HCT116 (cell line): ENCODE measurements around the gene DENND4B. TPM values are rescaled to one million over a fixed set of nuclear protein-coding genes. Genes with fewer than 3 reads are reported as not detected.

Experiments
- ATAC-seq: fragments of 200-7000 bp; cut with Tn5 transposase; 2 replicates; pipeline ENCODE4 v1.9.1; 2020; ENCODE audit warnings: mild to moderate bottlenecking, moderate library complexity
- BruUV-seq: library from RNA; stranded (reverse); fragments of 400-500 nt; replicated peaks from 2 replicates; lab custom pipeline; 2021; lab: Mats Ljungman, UMichigan
- CTCF ChIA-PET: fragments of 300-600 bp; sonication (Branson Sonifier 250); formaldehyde crosslinking; loops from one replicate; lab custom pipeline; 2021; ENCODE audit warnings: antibody characterized with exemption; lab: Charles Lee
- POLR2A ChIA-PET: fragments of 300-600, 350-600 bp; sonication (Branson Sonifier 250); formaldehyde crosslinking; loops from one replicate; lab custom pipeline; 2021; ENCODE audit warnings: antibody characterized with exemption; lab: Charles Lee
- RAD21 ChIA-PET, 2 experiments: fragments of 300-600 bp; sonication (Branson Sonifier 250); formaldehyde crosslinking; loops; one replicate each; lab custom pipeline; 2023; ENCODE audit warnings: low total read pairs in 2 of 2; ENCODE audit not compliant: uncharacterized antibody in 2 of 2, unreplicated experiment in 2 of 2, low non-redundant PET in 1 of 2; lab: Charles Lee
- DNase-seq: peaks from one replicate; pipeline ENCODE4 v3.0.0-alpha.2; 2010; ENCODE audit warnings: low read depth, low spot score
- H2AFZ ChIP-seq: fragments of 200-600 bp; shearing (Covaris generic), sonication (generic); 2 replicates; pipeline ENCODE4 v1.6.1; 2017; ENCODE audit warnings: low read depth, mixed run types, mixed read lengths, antibody characterized with exemption, low read length; ENCODE audit not compliant: poor library complexity, severe bottlenecking
- H3K27ac ChIP-seq: 2 replicates; pipeline ENCODE4 v1.5.1; 2012; ENCODE audit warnings: low read depth, low read length
- H3K27me3 ChIP-seq: fragments of 200-600 bp; sonication (generic); 2 replicates; pipeline ENCODE4 v1.6.1; 2016; ENCODE audit warnings: mixed run types, low read length, mixed read lengths; ENCODE audit not compliant: insufficient read depth
- H3K36me3 ChIP-seq, 2 experiments: fragments of 200-500 bp in 1 of 2; fragments of 200-600 bp in 1 of 2; sonication (Bioruptor generic) in 1 of 2; sonication (generic) in 1 of 2; 2 replicates each; pipeline versions ENCODE4 v1.5.1 to v1.6.1; 2014 to 2016; ENCODE audit warnings: low read length in 2 of 2, inconsistent platforms in 1 of 2, mixed read lengths in 1 of 2, mixed run types in 1 of 2; ENCODE audit not compliant: insufficient read depth in 2 of 2, control insufficient read depth in 1 of 2
- H3K4me1 ChIP-seq, 2 experiments: fragments of 200-600 bp in 1 of 2; sonication (generic) in 1 of 2; 2 replicates each; pipeline versions ENCODE4 v1.5.1 to v1.6.1; 2012 to 2017; ENCODE audit warnings: low read length in 2 of 2, inconsistent platforms in 1 of 2, mild to moderate bottlenecking in 1 of 2, mixed read lengths in 1 of 2, mixed run types in 1 of 2, moderate library complexity in 1 of 2; ENCODE audit not compliant: insufficient read depth in 2 of 2, control insufficient read depth in 1 of 2
- H3K4me2 ChIP-seq: fragments of 200-600 bp; sonication (generic); 2 replicates; pipeline ENCODE4 v1.6.1; 2017; ENCODE audit warnings: mixed run types, low read length, mixed read lengths
- H3K4me3 ChIP-seq, 2 experiments: fragments of 200-600 bp in 1 of 2; sonication (generic) in 1 of 2; replicated peaks in 1 of 2; 2 replicates each; pipeline ENCODE4 v1.5.1; 2011 to 2016; ENCODE audit warnings: low read length in 2 of 2, control low read depth in 1 of 2, low read depth in 1 of 2, mild to moderate bottlenecking in 1 of 2, mixed read lengths in 1 of 2, mixed run types in 1 of 2
- H3K79me2 ChIP-seq: fragments of 200-600 bp; sonication (generic); 2 replicates; pipeline ENCODE4 v1.6.1; 2017; ENCODE audit warnings: mild to moderate bottlenecking, mixed run types, low read length, moderate library complexity, mixed read lengths; ENCODE audit not compliant: insufficient read depth
- H3K9ac ChIP-seq: fragments of 200-600 bp; sonication (generic); 2 replicates; pipeline ENCODE4 v1.6.1; 2016; ENCODE audit warnings: low read length, mixed read lengths
- H3K9me2 ChIP-seq: fragments of 200-600 bp; sonication (generic), shearing (Covaris generic); 2 replicates; pipeline ENCODE4 v1.6.1; 2017; ENCODE audit warnings: mixed run types, mild to moderate bottlenecking, moderate library complexity; ENCODE audit not compliant: insufficient read depth
- H3K9me3 ChIP-seq, 2 experiments: fragments of 200-500 bp in 1 of 2; fragments of 200-600 bp in 1 of 2; sonication (Bioruptor generic) in 1 of 2; sonication (generic) in 1 of 2; 2 replicates each; pipeline ENCODE4 v1.6.1; 2014 to 2017; ENCODE audit warnings: low read length in 2 of 2, mixed read lengths in 2 of 2, inconsistent platforms in 1 of 2, low read depth in 1 of 2, mild to moderate bottlenecking in 1 of 2, mixed run types in 1 of 2, moderate library complexity in 1 of 2; ENCODE audit not compliant: control insufficient read depth in 1 of 2, insufficient read depth in 1 of 2
- H4K20me1 ChIP-seq: fragments of 200-600 bp; sonication (generic), shearing (Covaris generic); 2 replicates; pipeline ENCODE4 v1.6.1; 2017; ENCODE audit warnings: mixed run types, mild to moderate bottlenecking, moderate library complexity; ENCODE audit not compliant: insufficient read depth
- JUND ChIP-seq: IDR thresholded peaks from 2 replicates; pipeline ENCODE4 v1.6.1; 2012
- POLR2AphosphoS5 ChIP-seq: IDR thresholded peaks from 2 replicates; pipeline ENCODE4 v1.6.1; 2011; ENCODE audit warnings: mild to moderate bottlenecking, low read depth, low read length, moderate library complexity
- REST ChIP-seq: IDR thresholded peaks from 2 replicates; pipeline ENCODE4 v1.6.1; 2012; ENCODE audit warnings: low read depth
- ZBTB33 ChIP-seq: IDR thresholded peaks from 2 replicates; pipeline ENCODE4 v1.6.1; 2011; ENCODE audit warnings: mild to moderate bottlenecking, low read length, moderate library complexity; ENCODE audit not compliant: insufficient replicate concordance; ENCODE audit errors: extremely low read depth
- ZFX ChIP-seq: fragments of 450-650 bp; IDR thresholded peaks from 2 replicates; pipeline ENCODE4 v1.6.1; 2017
- intact Hi-C: fragments of 100-400 bp; cut with micrococcal nuclease; formaldehyde crosslinking; loops from 2 replicates; pipeline ENCODE4 v1.10.0; 2022
- total RNA-seq: library from RNA; stranded (reverse); gene quantifications from one replicate; pipeline ENCODE4 v1.2.1, GENCODE V29; 2021; ENCODE audit not compliant: unreplicated experiment

DENND4B gene
- total RNA-seq, 1 experiment from 2014 or later = 70.8 TPM

- POLR2A ChIA-PET = interaction anchor here (1.4 kb wide), 1 partner anchor 10 kb away, joined by 3 read pairs; the partner anchor contains the start of gene SLC39A1
- CTCF ChIA-PET = no interaction called here
- peaks cover under 1 to 15% of the 10 kb centered on the region in 2 experiments; a peak in 3 of 4 replicates for H3K4me1 ChIP-seq
- no peak overlapping the region for H2AFZ ChIP-seq
- peaks cover 20% of the 10 kb centered on the region for H3K79me2 ChIP-seq
- H3K27me3 ChIP-seq = no peaks in the 10 kb centered on the region
- no peak for ATAC-seq
- no peaks in the 10 kb centered on the region for H3K9me2 ChIP-seq
- H3K27ac ChIP-seq = no peak overlapping the region
- no peaks in the 10 kb centered on the region for H3K9me3 ChIP-seq
- H3K36me3 ChIP-seq = peaks cover 9 to 26% of the 10 kb centered on the region in 2 experiments; a peak in 3 of 4 replicates
- no peak for TF ChIP-seq REST
- no peaks in the 10 kb centered on the region for H4K20me1 ChIP-seq
- no peak overlapping the region for H3K4me3 ChIP-seq
- DNase-seq = no peak
- no TSS peak for BruUV-seq
- no peak overlapping the region for H3K9ac ChIP-seq
- intact Hi-C loops = no loop called here
- no peak overlapping the region for H3K4me2 ChIP-seq
- RAD21 ChIA-PET = no interaction called here
These were observed 27.0 kb upstream of the DENND4B start for GRCh38 chr1:153973525-153973924.

- DNase-seq = no peak
- Histone ChIP-seq H3K9me2 (no peaks in the 10 kb centered on the region), H3K36me3 (peaks cover 9 to 26% of the 10 kb centered on the region in 2 experiments; a peak in 3 of 4 replicates), H3K27me3 (no peaks in the 10 kb centered on the region), H2AFZ (no peak overlapping the region), H3K9me3 (no peaks in the 10 kb centered on the region), H3K4me3 (no peak overlapping the region), H3K4me1 (peaks cover 3 to 16% of the 10 kb centered on the region in 2 experiments; a peak in 3 of 4 replicates), H3K4me2 (no peak overlapping the region)
- intact Hi-C loops = no loop called here
- CTCF ChIA-PET = no interaction called here
- TF ChIP-seq POLR2AphosphoS5 = peak; percentile 32; the same call in 1 of the 2 replicates
- no peak for TF ChIP-seq ZFX
- no peak for TF ChIP-seq JUND
- no peak for TF ChIP-seq ZBTB33
- TF ChIP-seq, all 23 proteins: peak for 1
- H4K20me1 ChIP-seq = no peaks in the 10 kb centered on the region
- no TSS peak for BruUV-seq
- no peak overlapping the region for H3K27ac ChIP-seq
- ATAC-seq = no peak
- ChIA-PET RAD21 (no interaction called here), POLR2A (no interaction called here)
- H3K9ac ChIP-seq = no peak overlapping the region
- H3K79me2 ChIP-seq = peaks cover 20% of the 10 kb centered on the region
These were observed 26.6 kb upstream of the DENND4B start for GRCh38 chr1:153973071-153973470.
